ENCODE results near the gene GNG7.

DNA sequence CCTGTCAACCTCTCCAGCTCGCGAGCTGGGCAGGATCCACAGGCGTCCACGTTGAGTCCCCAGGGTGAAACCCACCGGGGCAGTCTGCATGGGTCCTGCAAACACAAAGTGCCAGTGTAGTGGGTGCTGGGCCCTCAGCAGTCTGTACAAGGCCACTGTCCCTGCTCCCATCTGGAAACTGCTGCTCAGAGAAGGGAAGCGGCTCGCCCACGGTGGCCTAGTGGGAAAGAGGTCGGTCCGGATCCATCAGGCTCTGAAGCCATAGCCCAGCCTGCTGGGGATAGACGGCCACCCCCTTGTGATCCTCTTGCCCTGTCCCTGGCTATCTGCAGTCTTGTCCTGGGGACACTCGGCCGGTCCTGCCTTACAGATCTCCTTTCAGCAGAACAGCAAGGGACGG, 21.3 kb upstream of the GNG7 start:
- TF ChIP-seq NFIC (IDR thresholded peaks at IDR 0.05; ENCODE audit: low read depth, low read length): no peak
- no peak for TF ChIP-seq RFX5 (IDR thresholded peaks at IDR 0.05; ENCODE audit: low read depth, low read length)
- no peak for TF ChIP-seq REST (IDR thresholded peaks at IDR 0.05; ENCODE audit: low read depth, low read length)
- no peak for TF ChIP-seq GABPA (IDR thresholded peaks at IDR 0.05; ENCODE audit: low read depth)
- no peak for TF ChIP-seq SP1 (IDR thresholded peaks at IDR 0.05; ENCODE audit: low read depth, low read length)
- TF ChIP-seq PML (IDR thresholded peaks at IDR 0.05; ENCODE audit: low read length): no peak
- no peak for TF ChIP-seq EZH2 (IDR thresholded peaks at IDR 0.05; ENCODE audit: borderline replicate concordance, control insufficient read depth, low read depth, low read length)
- TF ChIP-seq EP300 (IDR thresholded peaks at IDR 0.05; ENCODE audit: borderline replicate concordance in 1 of 2, control insufficient read depth in 1 of 2, low read depth in 2 of 2, low read length in 2 of 2): no peak
- TF ChIP-seq BACH1 (IDR thresholded peaks at IDR 0.05; ENCODE audit: borderline replicate concordance): no peak
- no peak for TF ChIP-seq IRF4 (IDR thresholded peaks at IDR 0.05; ENCODE audit: low read depth, low read length)
- no peak for TF ChIP-seq EED (IDR thresholded peaks at IDR 0.05; ENCODE audit: low read depth)
- TF ChIP-seq ESRRA (IDR thresholded peaks at IDR 0.05; ENCODE audit: low read length): no peak

Data from GM12878 (cell line).